ENCODE data around the gene CACNG3.

The CACNG3 gene

DNA sequence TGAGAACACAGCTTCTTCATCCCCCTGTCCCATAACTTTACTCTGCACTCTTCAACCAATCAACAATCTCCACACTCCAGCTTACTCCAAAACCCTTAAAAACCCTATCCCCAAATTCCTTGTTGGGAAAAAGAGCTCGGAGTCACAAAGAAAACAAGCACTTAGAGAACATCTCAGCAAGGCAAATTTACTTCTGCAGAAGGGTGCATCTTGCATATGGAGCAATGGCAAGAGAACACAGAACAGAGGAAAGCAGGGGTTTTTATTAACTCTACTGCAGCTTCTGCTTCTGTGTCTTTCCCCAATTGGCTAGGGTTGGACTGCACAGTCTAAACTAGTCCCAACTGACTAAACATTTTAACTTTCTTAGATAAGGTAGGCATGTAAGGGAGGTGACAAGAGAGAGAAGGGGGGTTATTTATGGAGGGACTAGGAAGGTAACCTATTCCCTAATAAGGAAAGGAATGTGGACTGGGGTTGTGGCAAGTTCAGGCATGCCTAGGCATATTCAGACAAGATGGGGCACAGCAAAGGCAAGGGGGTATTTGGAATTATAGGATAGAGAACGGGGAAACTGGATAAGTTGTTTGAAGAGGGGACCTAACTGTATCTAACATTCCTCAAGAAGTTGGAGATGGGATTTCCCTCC, 125.5 kb downstream of the CACNG3 start:
- Histone ChIP-seq H3K36me3 (ENCODE audit: control insufficient read depth, insufficient read depth, low read length) (no peaks in the 10 kb centered on the region), H3K4me1 (ENCODE audit: control insufficient read depth, insufficient read depth, low read length) (no peaks in the 10 kb centered on the region), H3K4me3 (ENCODE audit: low read length) (no peak overlapping the region), H3K27ac (ENCODE audit: low read depth, low read length) (no peak overlapping the region), H3K27me3 (ENCODE audit: control insufficient read depth, insufficient read depth, low read length) (no peaks in the 10 kb centered on the region), H3K9ac (ENCODE audit: low read length) (no peak overlapping the region)

GRCh38 chr16:24382762-24383407, 126.8 kb downstream of the CACNG3 start:
- Histone ChIP-seq H3K9ac (ENCODE audit: low read length) (no peak overlapping the region), H3K27me3 (ENCODE audit: control insufficient read depth, insufficient read depth, low read length) (no peaks in the 10 kb centered on the region), H3K4me3 (ENCODE audit: low read length) (no peak overlapping the region), H3K4me1 (ENCODE audit: control insufficient read depth, insufficient read depth, low read length) (no peaks in the 10 kb centered on the region), H3K27ac (ENCODE audit: low read depth, low read length) (no peak overlapping the region), H3K36me3 (ENCODE audit: control insufficient read depth, insufficient read depth, low read length) (no peaks in the 10 kb centered on the region)

- no peaks in the 10 kb centered on the region for H3K36me3 ChIP-seq (ENCODE audit: control insufficient read depth, insufficient read depth, low read length)
- H3K27ac ChIP-seq (ENCODE audit: low read depth, low read length), result no peak overlapping the region
- no peak overlapping the region for H3K9ac ChIP-seq (ENCODE audit: low read length)
- no peaks in the 10 kb centered on the region for H3K4me1 ChIP-seq (ENCODE audit: control insufficient read depth, insufficient read depth, low read length)
- H3K4me3 ChIP-seq (ENCODE audit: low read length), result no peak overlapping the region
- no peaks in the 10 kb centered on the region for H3K27me3 ChIP-seq (ENCODE audit: control insufficient read depth, insufficient read depth, low read length)
Measured at GRCh38 chr16:24394341-24394740, 138.2 kb downstream of the CACNG3 start.

- H3K4me1 ChIP-seq (ENCODE audit: control insufficient read depth, insufficient read depth, low read length), result no peaks in the 10 kb centered on the region
- no peaks in the 10 kb centered on the region for H3K36me3 ChIP-seq (ENCODE audit: control insufficient read depth, insufficient read depth, low read length)
- H3K27ac ChIP-seq (ENCODE audit: low read depth, low read length), result no peak overlapping the region
- H3K27me3 ChIP-seq (ENCODE audit: control insufficient read depth, insufficient read depth, low read length), result no peaks in the 10 kb centered on the region
- H3K9ac ChIP-seq (ENCODE audit: low read length), result no peak overlapping the region
- H3K4me3 ChIP-seq (ENCODE audit: low read length), result no peak overlapping the region
Measured at GRCh38 chr16:24396350-24397271, 140.5 kb downstream of the CACNG3 start.

GRCh38 chr16:24409045-24409444, 152.9 kb downstream of the CACNG3 start:
- H3K36me3 ChIP-seq (ENCODE audit: control insufficient read depth, insufficient read depth, low read length), result no peaks in the 10 kb centered on the region
- no peak overlapping the region for H3K4me3 ChIP-seq (ENCODE audit: low read length)
- no peak overlapping the region for H3K27ac ChIP-seq (ENCODE audit: low read depth, low read length)
- H3K9ac ChIP-seq (ENCODE audit: low read length), result no peak overlapping the region
- H3K27me3 ChIP-seq (ENCODE audit: control insufficient read depth, insufficient read depth, low read length), result no peaks in the 10 kb centered on the region
- no peaks in the 10 kb centered on the region for H3K4me1 ChIP-seq (ENCODE audit: control insufficient read depth, insufficient read depth, low read length)

All from rectal smooth muscle tissue (tissue), 1 donor.